WTC11 (cell line): ENCODE measurements around the gene C1S. TPM values are rescaled to one million over a fixed set of nuclear protein-coding genes. Genes with fewer than 3 reads are reported as not detected.

Experiments used
- ATAC-seq: fragments of 200-7000 bp; cut with Tn5 transposase; 2 replicates; pipeline ENCODE4 v1.10.0; 2021; ENCODE audit warnings: mild to moderate bottlenecking, moderate library complexity
- CTCF ChIA-PET: fragments of 300-600 bp; sonication (Branson Sonifier 250); formaldehyde crosslinking; loops from one replicate; lab custom pipeline; 2021; ENCODE audit warnings: antibody characterized with exemption; lab: Charles Lee
- POLR2A ChIA-PET: fragments of 350-600 bp; sonication (Branson Sonifier 250); formaldehyde crosslinking; loops from one replicate; lab custom pipeline; 2021; ENCODE audit warnings: antibody characterized with exemption; lab: Charles Lee
- DNase-seq: peaks from one replicate; pipeline ENCODE4 v3.0.0; 2021; ENCODE audit warnings: low spot score
- H3K27ac Mint-ChIP-seq: 2 replicates; pipeline ENCODE4 v1.8.0; 2021; ENCODE audit warnings: mixed read lengths
- H3K27me3 Mint-ChIP-seq: 2 replicates; pipeline ENCODE4 v1.8.0; 2021; ENCODE audit warnings: low read depth, mild to moderate bottlenecking, moderate library complexity, mixed read lengths
- H3K36me3 Mint-ChIP-seq: 2 replicates; pipeline ENCODE4 v1.8.0; 2021; ENCODE audit warnings: mixed read lengths
- H3K4me1 Mint-ChIP-seq: 2 replicates; pipeline ENCODE4 v1.8.0; 2022; ENCODE audit warnings: mixed read lengths
- H3K4me3 Mint-ChIP-seq: 2 replicates; pipeline ENCODE4 v1.8.0; 2021; ENCODE audit warnings: mild to moderate bottlenecking, moderate library complexity, mixed read lengths
- H3K9me3 Mint-ChIP-seq: 2 replicates; pipeline ENCODE4 v1.8.0; 2021; ENCODE audit warnings: mixed read lengths
- ATF1 ChIP-seq: sonication (generic); formaldehyde crosslinking; IDR thresholded peaks from 2 replicates; pipeline ENCODE4 v1.8.1; 2023; ENCODE audit warnings: mild to moderate bottlenecking, moderate library complexity, missing genetic modification reagents
- FOXK1 ChIP-seq: sonication (generic); formaldehyde crosslinking; IDR thresholded peaks from 2 replicates; pipeline ENCODE4 v1.8.0; 2022; ENCODE audit warnings: mild to moderate bottlenecking, moderate library complexity, missing genetic modification reagents
- HMGA2 ChIP-seq: fragments of 250-450 bp; sonication (Bioruptor Pico); IDR thresholded peaks from 2 replicates; pipeline ENCODE4 v1.4.0; 2021; ENCODE audit warnings: mild to moderate bottlenecking, moderate library complexity
- NFYB ChIP-seq: sonication (generic); formaldehyde crosslinking; conservative IDR thresholded peaks from 2 replicates; pipeline ENCODE4 v1.8.0; 2022; ENCODE audit warnings: low read depth, missing genetic modification reagents
- NR3C1 ChIP-seq: sonication (generic); formaldehyde crosslinking; conservative IDR thresholded peaks from 2 replicates; pipeline ENCODE4 v1.8.1; 2023; ENCODE audit warnings: low read depth, mild to moderate bottlenecking, missing genetic modification reagents
- SMAD3 ChIP-seq: sonication (generic); formaldehyde crosslinking; IDR thresholded peaks from 2 replicates; pipeline ENCODE4 v1.8.0; 2022; ENCODE audit warnings: missing genetic modification reagents, mild to moderate bottlenecking, borderline replicate concordance
- SP1 ChIP-seq: sonication (generic); formaldehyde crosslinking; conservative IDR thresholded peaks from 2 replicates; pipeline ENCODE4 v1.8.1; 2022; ENCODE audit warnings: missing genetic modification reagents
- TP53 ChIP-seq: sonication (generic); formaldehyde crosslinking; IDR thresholded peaks from 2 replicates; pipeline ENCODE4 v1.8.1; 2023; ENCODE audit warnings: mild to moderate bottlenecking, missing genetic modification reagents
- ZBTB21 ChIP-seq: sonication (generic); formaldehyde crosslinking; IDR thresholded peaks from 2 replicates; pipeline ENCODE4 v1.8.1; 2023; ENCODE audit warnings: mild to moderate bottlenecking, missing genetic modification reagents, borderline replicate concordance
- ZNF263 ChIP-seq: sonication (generic); formaldehyde crosslinking; IDR thresholded peaks from 2 replicates; pipeline ENCODE4 v1.8.1; 2022; ENCODE audit warnings: low read depth, mild to moderate bottlenecking, moderate library complexity, missing genetic modification reagents
- ZNF317 ChIP-seq: sonication (generic); formaldehyde crosslinking; IDR thresholded peaks from 2 replicates; pipeline ENCODE4 v1.8.1; 2023; ENCODE audit warnings: low read depth, mild to moderate bottlenecking, moderate library complexity, missing genetic modification reagents, borderline replicate concordance
- ZNF416 ChIP-seq: fragments of 250-450 bp; sonication (Bioruptor Pico); IDR thresholded peaks from 2 replicates; pipeline ENCODE4 v1.9.0; 2021; ENCODE audit warnings: mild to moderate bottlenecking, inconsistent platforms
- total RNA-seq: library from RNA; stranded (reverse); gene quantifications from 3 replicates; pipeline ENCODE4 v1.2.3, GENCODE V29; 2021
- TF ChIP-seq, protein P1 (sequence below): sonication (generic); formaldehyde crosslinking; IDR thresholded peaks from 2 replicates; pipeline ENCODE4 v1.8.1; 2022; ENCODE audit warnings: mild to moderate bottlenecking, moderate library complexity, missing genetic modification reagents
- TF ChIP-seq, protein P2 (sequence below): fragments of 250-450 bp; sonication (Bioruptor Pico); IDR thresholded peaks from 2 replicates; pipeline ENCODE4 v1.9.0; 2021; ENCODE audit warnings: mild to moderate bottlenecking
- TF ChIP-seq, protein P3 (sequence below): sonication (generic); formaldehyde crosslinking; conservative IDR thresholded peaks from 2 replicates; pipeline ENCODE4 v1.8.1; 2022; ENCODE audit warnings: mild to moderate bottlenecking, missing genetic modification reagents
- TF ChIP-seq, protein P4 (sequence below): sonication (generic); formaldehyde crosslinking; IDR thresholded peaks from 2 replicates; pipeline ENCODE4 v1.8.1; 2022; ENCODE audit warnings: mild to moderate bottlenecking, missing genetic modification reagents, moderate library complexity, borderline replicate concordance
- TF ChIP-seq, protein P5 (sequence below): sonication (generic); formaldehyde crosslinking; IDR thresholded peaks from 2 replicates; pipeline ENCODE4 v1.8.1; 2023; ENCODE audit warnings: mild to moderate bottlenecking, moderate library complexity, missing genetic modification reagents
- TF ChIP-seq, protein P6 (sequence below): sonication (generic); formaldehyde crosslinking; IDR thresholded peaks from 2 replicates; pipeline ENCODE4 v1.8.0; 2022; ENCODE audit warnings: mild to moderate bottlenecking, missing genetic modification reagents

Gene C1S
- total RNA-seq, 1 experiment from 2014 or later: 7.6 TPM

DNA sequence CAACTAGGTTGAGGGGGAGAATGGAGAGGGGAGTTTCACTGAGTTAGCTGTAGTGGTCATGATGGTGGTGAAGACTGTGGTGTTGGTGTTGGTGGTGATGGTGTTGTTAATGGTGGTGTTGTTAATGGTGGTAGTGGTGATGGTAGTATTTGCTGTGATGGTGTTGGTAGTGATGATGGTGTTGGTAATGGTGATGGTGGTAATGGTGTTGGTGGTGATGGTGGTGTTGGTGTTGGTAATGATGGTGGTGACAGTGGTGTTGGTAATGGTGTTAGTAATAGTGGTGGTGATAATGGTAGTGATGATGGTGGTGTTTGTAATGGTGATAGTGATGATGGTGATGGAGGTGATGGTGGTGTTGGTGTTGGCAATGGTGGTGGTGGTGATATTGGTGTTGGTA, 22.6 kb downstream of the C1S start:
- DNase-seq: no peak
- Mint-ChIP-seq H3K27me3 (no peaks in the 10 kb centered on the region), H3K9me3 (peaks cover 7% of the 10 kb centered on the region), H3K4me1 (no peaks in the 10 kb centered on the region), H3K27ac (no peak overlapping the region), H3K36me3 (peaks cover 5% of the 10 kb centered on the region), H3K4me3 (no peak overlapping the region)
- POLR2A ChIA-PET: no interaction called here
- no peak for ATAC-seq
- TF ChIP-seq TP53 (no peak), NFYB (CRISPR knock-in tag) (no peak), SMAD3 (CRISPR knock-in tag) (no peak), ZBTB21 (CRISPR knock-in tag) (no peak), FOXK1 (no peak), ATF1 (CRISPR knock-in tag) (no peak), ZNF317 (CRISPR knock-in tag) (no peak), NR3C1 (CRISPR knock-in tag) (no peak), HMGA2 (CRISPR knock-in tag) (no peak), SP1 (no peak)
- TF ChIP-seq, protein P1, sequence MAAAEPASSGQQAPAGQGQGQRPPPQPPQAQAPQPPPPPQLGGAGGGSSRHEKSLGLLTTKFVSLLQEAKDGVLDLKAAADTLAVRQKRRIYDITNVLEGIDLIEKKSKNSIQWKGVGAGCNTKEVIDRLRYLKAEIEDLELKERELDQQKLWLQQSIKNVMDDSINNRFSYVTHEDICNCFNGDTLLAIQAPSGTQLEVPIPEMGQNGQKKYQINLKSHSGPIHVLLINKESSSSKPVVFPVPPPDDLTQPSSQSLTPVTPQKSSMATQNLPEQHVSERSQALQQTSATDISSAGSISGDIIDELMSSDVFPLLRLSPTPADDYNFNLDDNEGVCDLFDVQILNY: no peak
- TF ChIP-seq, protein P2, sequence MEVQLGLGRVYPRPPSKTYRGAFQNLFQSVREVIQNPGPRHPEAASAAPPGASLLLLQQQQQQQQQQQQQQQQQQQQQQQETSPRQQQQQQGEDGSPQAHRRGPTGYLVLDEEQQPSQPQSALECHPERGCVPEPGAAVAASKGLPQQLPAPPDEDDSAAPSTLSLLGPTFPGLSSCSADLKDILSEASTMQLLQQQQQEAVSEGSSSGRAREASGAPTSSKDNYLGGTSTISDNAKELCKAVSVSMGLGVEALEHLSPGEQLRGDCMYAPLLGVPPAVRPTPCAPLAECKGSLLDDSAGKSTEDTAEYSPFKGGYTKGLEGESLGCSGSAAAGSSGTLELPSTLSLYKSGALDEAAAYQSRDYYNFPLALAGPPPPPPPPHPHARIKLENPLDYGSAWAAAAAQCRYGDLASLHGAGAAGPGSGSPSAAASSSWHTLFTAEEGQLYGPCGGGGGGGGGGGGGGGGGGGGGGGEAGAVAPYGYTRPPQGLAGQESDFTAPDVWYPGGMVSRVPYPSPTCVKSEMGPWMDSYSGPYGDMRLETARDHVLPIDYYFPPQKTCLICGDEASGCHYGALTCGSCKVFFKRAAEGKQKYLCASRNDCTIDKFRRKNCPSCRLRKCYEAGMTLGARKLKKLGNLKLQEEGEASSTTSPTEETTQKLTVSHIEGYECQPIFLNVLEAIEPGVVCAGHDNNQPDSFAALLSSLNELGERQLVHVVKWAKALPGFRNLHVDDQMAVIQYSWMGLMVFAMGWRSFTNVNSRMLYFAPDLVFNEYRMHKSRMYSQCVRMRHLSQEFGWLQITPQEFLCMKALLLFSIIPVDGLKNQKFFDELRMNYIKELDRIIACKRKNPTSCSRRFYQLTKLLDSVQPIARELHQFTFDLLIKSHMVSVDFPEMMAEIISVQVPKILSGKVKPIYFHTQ: no peak
- TF ChIP-seq, protein P3, sequence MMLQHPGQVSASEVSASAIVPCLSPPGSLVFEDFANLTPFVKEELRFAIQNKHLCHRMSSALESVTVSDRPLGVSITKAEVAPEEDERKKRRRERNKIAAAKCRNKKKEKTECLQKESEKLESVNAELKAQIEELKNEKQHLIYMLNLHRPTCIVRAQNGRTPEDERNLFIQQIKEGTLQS (CRISPR knock-in tag): no peak
- TF ChIP-seq, protein P4, sequence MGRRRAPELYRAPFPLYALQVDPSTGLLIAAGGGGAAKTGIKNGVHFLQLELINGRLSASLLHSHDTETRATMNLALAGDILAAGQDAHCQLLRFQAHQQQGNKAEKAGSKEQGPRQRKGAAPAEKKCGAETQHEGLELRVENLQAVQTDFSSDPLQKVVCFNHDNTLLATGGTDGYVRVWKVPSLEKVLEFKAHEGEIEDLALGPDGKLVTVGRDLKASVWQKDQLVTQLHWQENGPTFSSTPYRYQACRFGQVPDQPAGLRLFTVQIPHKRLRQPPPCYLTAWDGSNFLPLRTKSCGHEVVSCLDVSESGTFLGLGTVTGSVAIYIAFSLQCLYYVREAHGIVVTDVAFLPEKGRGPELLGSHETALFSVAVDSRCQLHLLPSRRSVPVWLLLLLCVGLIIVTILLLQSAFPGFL: no peak
- TF ChIP-seq, protein P5, sequence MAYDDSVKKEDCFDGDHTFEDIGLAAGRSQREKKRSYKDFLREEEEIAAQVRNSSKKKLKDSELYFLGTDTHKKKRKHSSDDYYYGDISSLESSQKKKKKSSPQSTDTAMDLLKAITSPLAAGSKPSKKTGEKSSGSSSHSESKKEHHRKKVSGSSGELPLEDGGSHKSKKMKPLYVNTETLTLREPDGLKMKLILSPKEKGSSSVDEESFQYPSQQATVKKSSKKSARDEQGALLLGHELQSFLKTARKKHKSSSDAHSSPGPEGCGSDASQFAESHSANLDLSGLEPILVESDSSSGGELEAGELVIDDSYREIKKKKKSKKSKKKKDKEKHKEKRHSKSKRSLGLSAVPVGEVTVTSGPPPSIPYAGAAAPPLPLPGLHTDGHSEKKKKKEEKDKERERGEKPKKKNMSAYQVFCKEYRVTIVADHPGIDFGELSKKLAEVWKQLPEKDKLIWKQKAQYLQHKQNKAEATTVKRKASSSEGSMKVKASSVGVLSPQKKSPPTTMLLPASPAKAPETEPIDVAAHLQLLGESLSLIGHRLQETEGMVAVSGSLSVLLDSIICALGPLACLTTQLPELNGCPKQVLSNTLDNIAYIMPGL (CRISPR knock-in tag): no peak
- CTCF ChIA-PET: no interaction called here

DNA sequence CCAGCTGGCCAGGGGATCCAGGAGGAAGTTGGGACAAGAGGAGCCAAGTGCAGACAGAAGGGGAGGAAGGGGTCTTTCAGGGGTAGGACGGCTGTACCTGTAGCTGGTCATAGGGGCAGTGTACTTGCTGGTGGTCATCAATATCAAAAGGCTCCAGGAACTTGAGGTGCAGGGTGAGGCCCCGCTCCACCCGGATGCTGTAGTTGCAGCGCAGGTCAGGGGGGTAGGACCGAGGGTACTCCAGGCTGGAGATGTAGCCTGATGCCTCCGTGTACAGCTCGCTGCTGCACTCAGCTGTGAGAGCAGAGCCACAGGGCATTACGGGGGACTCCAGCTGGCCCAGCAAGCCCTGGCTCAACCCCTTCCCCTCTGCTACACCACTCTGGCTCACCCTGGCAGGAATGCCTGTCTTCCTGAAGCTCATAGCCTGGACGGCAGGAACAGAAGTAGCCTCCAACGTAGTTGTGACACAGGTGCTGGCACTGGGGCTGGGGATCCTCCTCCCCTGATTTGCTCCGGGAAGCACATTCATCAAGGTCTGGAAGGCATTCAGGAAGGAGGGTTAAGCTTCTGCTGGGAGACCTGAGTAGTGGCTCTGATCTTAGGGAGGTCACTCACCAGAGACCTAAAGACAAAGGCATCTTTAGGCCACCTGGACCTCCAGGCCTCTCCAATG, 28.8 kb downstream of the C1S start:
- Mint-ChIP-seq H3K4me3 (no peak overlapping the region), H3K27ac (no peak overlapping the region), H3K9me3 (no peaks in the 10 kb centered on the region), H3K27me3 (no peaks in the 10 kb centered on the region; the same call in 1 of the 2 replicates), H3K36me3 (no peaks in the 10 kb centered on the region), H3K4me1 (peaks cover 23% of the 10 kb centered on the region)
- DNase-seq: no peak
- CTCF ChIA-PET: interaction anchor here (1.2 to 7.7 kb wide), 3 partner anchors 19 to 29 kb away, joined by 3 to 63 read pairs (median 5); partner anchors contain the start of genes C1RL and C1S
- POLR2A ChIA-PET: no interaction called here
- TF ChIP-seq, protein P6, sequence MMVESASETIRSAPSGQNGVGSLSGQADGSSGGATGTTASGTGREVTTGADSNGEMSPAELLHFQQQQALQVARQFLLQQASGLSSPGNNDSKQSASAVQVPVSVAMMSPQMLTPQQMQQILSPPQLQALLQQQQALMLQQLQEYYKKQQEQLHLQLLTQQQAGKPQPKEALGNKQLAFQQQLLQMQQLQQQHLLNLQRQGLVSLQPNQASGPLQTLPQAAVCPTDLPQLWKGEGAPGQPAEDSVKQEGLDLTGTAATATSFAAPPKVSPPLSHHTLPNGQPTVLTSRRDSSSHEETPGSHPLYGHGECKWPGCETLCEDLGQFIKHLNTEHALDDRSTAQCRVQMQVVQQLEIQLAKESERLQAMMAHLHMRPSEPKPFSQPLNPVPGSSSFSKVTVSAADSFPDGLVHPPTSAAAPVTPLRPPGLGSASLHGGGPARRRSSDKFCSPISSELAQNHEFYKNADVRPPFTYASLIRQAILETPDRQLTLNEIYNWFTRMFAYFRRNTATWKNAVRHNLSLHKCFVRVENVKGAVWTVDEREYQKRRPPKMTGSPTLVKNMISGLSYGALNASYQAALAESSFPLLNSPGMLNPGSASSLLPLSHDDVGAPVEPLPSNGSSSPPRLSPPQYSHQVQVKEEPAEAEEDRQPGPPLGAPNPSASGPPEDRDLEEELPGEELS (CRISPR knock-in tag): no peak
- TF ChIP-seq, protein P3 (CRISPR knock-in tag): no peak
- TF ChIP-seq ZNF263 (no peak), ZNF416 (CRISPR knock-in tag) (no peak)
- TF ChIP-seq, all 79 proteins: peak for 0
- ATAC-seq: no peak
